GM12878 (cell line): Measurements from ENCODE around the gene NCKAP5L. TPM values are rescaled to one million over a fixed set of nuclear protein-coding genes. Genes with fewer than 3 reads are reported as not detected.

Source experiments
- ATAC-seq: fragments of 200-7000 bp; cut with Tn5 transposase; 3 replicates; pipeline ENCODE4 v1.9.1; 2020; ENCODE audit warnings: mild to moderate bottlenecking, moderate library complexity
- BruUV-seq: library from RNA; stranded (reverse); fragments of 400-500 nt; replicated peaks from 2 replicates; lab custom pipeline; 2021; lab: Mats Ljungman, UMichigan
- CTCF ChIA-PET: fragments of 300-600 bp; sonication (Branson Sonifier 250); formaldehyde crosslinking; extraction: SDS; loops from one replicate; lab custom pipeline; 2021; ENCODE audit warnings: inconsistent platforms; lab: Yijun Ruan, JAX
- POLR2A ChIA-PET: fragments of 350-600 bp; formaldehyde crosslinking; extraction: SDS; loops from one replicate; lab custom pipeline; 2021; ENCODE audit warnings: inconsistent platforms; lab: Charles Lee
- RAD21 ChIA-PET: fragments of 300-600 bp; sonication (Branson Sonifier 250); formaldehyde crosslinking; loops from one replicate; lab custom pipeline; 2023; ENCODE audit warnings: antibody characterized with exemption; ENCODE audit not compliant: unreplicated experiment; lab: Charles Lee
- SMC1A ChIA-PET: fragments of 300-600 bp; sonication (Branson Sonifier 250); formaldehyde crosslinking; loops from one replicate; lab custom pipeline; 2023; ENCODE audit not compliant: unreplicated experiment, uncharacterized antibody; lab: Charles Lee
- DNase-seq: peaks from one replicate; pipeline ENCODE4 v3.0.0-alpha.2; 2011; ENCODE audit warnings: low read depth, low spot score
- FAIRE-seq: peaks from 3 replicates; lab custom pipeline; 2011; peaks lifted over from hg19 to GRCh38; lab: Jason Lieb, UNC
- H2AFZ ChIP-seq: 2 replicates; pipeline ENCODE4 v1.6.0; 2011; ENCODE audit warnings: low read depth, low read length, control low read depth; ENCODE audit not compliant: control insufficient read depth
- H3K27ac ChIP-seq: 2 replicates; pipeline ENCODE4 v1.5.1; 2011; ENCODE audit warnings: control low read depth; ENCODE audit not compliant: control insufficient read depth, insufficient read depth
- H3K27me3 ChIP-seq, 2 experiments: replicated peaks in 1 of 2; 2 replicates each; pipeline versions ENCODE4 v1.6.0 to v1.6.1; 2011; ENCODE audit warnings: low read length in 1 of 2; ENCODE audit not compliant: control insufficient read depth in 2 of 2, insufficient read depth in 2 of 2
- H3K36me3 ChIP-seq, 2 experiments: 2 replicates each; pipeline ENCODE4 v1.5.1; 2011; ENCODE audit warnings: low read length in 1 of 2; ENCODE audit not compliant: control insufficient read depth in 2 of 2, insufficient read depth in 2 of 2
- H3K4me1 ChIP-seq: 2 replicates; pipeline ENCODE4 v1.6.1; 2011; ENCODE audit warnings: mild to moderate bottlenecking, low read length, moderate library complexity, mixed read lengths; ENCODE audit not compliant: control insufficient read depth, insufficient read depth
- H3K4me2 ChIP-seq: 2 replicates; pipeline ENCODE4 v1.6.0; 2011; ENCODE audit warnings: control low read depth; ENCODE audit not compliant: control insufficient read depth, insufficient read depth
- H3K4me3 ChIP-seq: fragments of 200-600 bp; sonication (generic); 2 replicates; pipeline ENCODE4 v1.5.1; 2016
- H3K79me2 ChIP-seq: 2 replicates; pipeline ENCODE4 v1.6.0; 2011; ENCODE audit warnings: low read length; ENCODE audit not compliant: control insufficient read depth, insufficient read depth
- H3K9ac ChIP-seq: 2 replicates; pipeline ENCODE4 v1.8.0; 2011; ENCODE audit warnings: low read length, control low read depth, mixed read lengths; ENCODE audit not compliant: control insufficient read depth, insufficient read depth
- H3K9me3 ChIP-seq: replicated peaks from 3 replicates; pipeline ENCODE4 v1.5.1; 2011; ENCODE audit warnings: mild to moderate bottlenecking, low read length; ENCODE audit not compliant: control insufficient read depth, insufficient read depth
- H4K20me1 ChIP-seq: 2 replicates; pipeline ENCODE4 v1.6.0; 2011; ENCODE audit not compliant: control insufficient read depth, insufficient read depth
- ATF7 ChIP-seq: fragments of 450-650 bp; IDR thresholded peaks from 2 replicates; pipeline ENCODE4 v1.6.1; 2016; ENCODE audit warnings: low read depth, mild to moderate bottlenecking
- ESRRA ChIP-seq: IDR thresholded peaks from 2 replicates; pipeline ENCODE4 v1.6.1; 2012; ENCODE audit warnings: mild to moderate bottlenecking, low read length, improper control_type of control experiment
- GATAD2B ChIP-seq: fragments of 450-650 bp; conservative IDR thresholded peaks from 2 replicates; pipeline ENCODE4 v1.6.1; 2017; ENCODE audit warnings: low read depth, mild to moderate bottlenecking, moderate library complexity
- HDAC2 ChIP-seq: fragments of 200-600 bp; sonication (generic); IDR thresholded peaks from 2 replicates; pipeline ENCODE4 v1.6.1; 2017
- IRF4 ChIP-seq: IDR thresholded peaks from 2 replicates; pipeline ENCODE4 v1.6.1; 2011; ENCODE audit warnings: low read depth, low read length
- LARP7 ChIP-seq: fragments of 450-650 bp; IDR thresholded peaks from 2 replicates; pipeline ENCODE4 v1.6.1; 2017; ENCODE audit warnings: mild to moderate bottlenecking
- MTA2 ChIP-seq: fragments of 450-650 bp; IDR thresholded peaks from 2 replicates; pipeline ENCODE4 v1.6.1; 2016; ENCODE audit warnings: low read depth, mild to moderate bottlenecking, moderate library complexity
- MXI1 ChIP-seq: fragments of 150-350 bp; IDR thresholded peaks from 2 replicates; pipeline ENCODE4 v1.6.1; 2011; ENCODE audit warnings: low read depth, mild to moderate bottlenecking, inconsistent platforms, low read length, improper control_type of control experiment
- NBN ChIP-seq: fragments of 450-650 bp; IDR thresholded peaks from 2 replicates; pipeline ENCODE4 v1.6.1; 2016
- PAX5 ChIP-seq: IDR thresholded peaks from 2 replicates; pipeline ENCODE4 v1.6.1; 2011; ENCODE audit warnings: low read depth, low read length, borderline replicate concordance
- RAD51 ChIP-seq: fragments of 450-650 bp; IDR thresholded peaks from 2 replicates; pipeline ENCODE4 v1.6.1; 2016; ENCODE audit warnings: moderate library complexity, mild to moderate bottlenecking, inconsistent platforms
- SMAD1 ChIP-seq: fragments of 450-650 bp; IDR thresholded peaks from 2 replicates; pipeline ENCODE4 v1.6.1; 2018; ENCODE audit warnings: mild to moderate bottlenecking, low read depth; ENCODE audit not compliant: partially characterized antibody
- SMC3 ChIP-seq: IDR thresholded peaks from 2 replicates; pipeline ENCODE4 v1.6.1; 2011; ENCODE audit warnings: low read length, improper control_type of control experiment, borderline replicate concordance
- SPI1 ChIP-seq: IDR thresholded peaks from 2 replicates; pipeline ENCODE4 v1.6.1; 2011; ENCODE audit warnings: low read depth, mild to moderate bottlenecking, low read length, moderate library complexity, borderline replicate concordance; ENCODE audit not compliant: insufficient read depth
- SREBF1 ChIP-seq: IDR thresholded peaks from 2 replicates; pipeline ENCODE4 v1.6.1; 2012; ENCODE audit warnings: mild to moderate bottlenecking, low read length
- WGBS: methylation state at CpG from one replicate; pipeline ENCODE4 v1.1.6; 2016; ENCODE audit warnings: low lambda C conversion rate; ENCODE audit not compliant: insufficient replicate concordance, insufficient coverage; ENCODE audit errors: missing lambda C conversion rate; 5-methylcytosine and 5-hydroxymethylcytosine counted together
- in situ Hi-C: fragments of 300-500 bp; cut with MboI; formaldehyde crosslinking; loops from 9 replicates; pipeline ENCODE4 v1.14.3; 2018; ENCODE audit warnings: mixed read lengths
- intact Hi-C: fragments of 100-400 bp; cut with micrococcal nuclease; formaldehyde crosslinking; loops from one replicate; pipeline ENCODE4 v1.14.2; 2022; ENCODE audit not compliant: unreplicated experiment
- polyA plus RNA-seq, 11 experiments: library from polyadenylated mRNA; depleted of rRNA in 4 of 11; unstranded in 6 of 11; stranded (reverse) in 5 of 11; fragments of >200 nt; fragmentation: Nextera tagmentation in 4 of 11; fragmentation: Illumina TruSeq in 1 of 11; extraction: Ambion mirVana in 4 of 11; extraction: Trizol in 1 of 11; gene quantifications; 1 replicate in 1 of 11; 2 replicates in 10 of 11; pipeline versions ENCODE4 v1.2.1 to v1.2.3, GENCODE V29; 2011 to 2016; ENCODE audit warnings: inconsistent platforms in 2 of 11, missing spikeins in 2 of 11, low read depth in 1 of 11
- total RNA-seq, 4 experiments: library from RNA; depleted of rRNA in 3 of 4; stranded (reverse); fragments of >200 nt in 3 of 4; fragmentation: Illumina TruSeq in 1 of 4; extraction: Trizol in 1 of 4; gene quantifications; 2 replicates each; pipeline versions ENCODE4 v1.2.1 to v1.2.3, GENCODE V29; 2013 to 2021
- TF ChIP-seq, protein P1 (sequence below): IDR thresholded peaks from 2 replicates; pipeline ENCODE4 v1.6.1; 2012; ENCODE audit warnings: mild to moderate bottlenecking, low read depth, low read length
- TF ChIP-seq, protein P2 (sequence below): fragments of 450-650 bp; formaldehyde crosslinking; IDR thresholded peaks from 2 replicates; pipeline ENCODE4 v1.4.0; 2022; ENCODE audit warnings: mild to moderate bottlenecking, moderate library complexity

Gene NCKAP5L
- total and polyA plus RNA-seq, 10 of the 15 experiments (the other 5 are each of a cell fraction or from before 2014, with no cell fraction given): 0.03 to 15.8 (median 4.4) TPM

DNA sequence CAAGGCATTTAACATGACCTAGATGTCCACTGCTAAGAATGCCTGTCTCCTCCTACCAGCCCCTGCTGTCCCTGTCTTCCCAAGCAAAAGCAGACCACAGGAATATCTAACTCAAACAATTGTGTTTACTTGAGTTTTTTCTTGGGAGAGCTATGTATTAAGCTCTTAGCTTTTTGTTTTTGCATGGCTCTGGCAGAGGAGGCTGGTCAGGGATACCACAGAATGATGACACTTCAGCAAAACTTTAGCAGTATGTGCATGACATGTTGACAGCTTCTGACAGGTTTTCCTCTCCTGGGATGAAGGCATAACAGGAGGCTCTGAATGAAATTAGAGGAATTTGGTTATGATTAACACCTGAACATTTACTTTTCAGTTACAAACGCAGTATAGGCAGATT, 79.9 kb downstream of the NCKAP5L start (continued):
- TF ChIP-seq LARP7: no peak

DNA sequence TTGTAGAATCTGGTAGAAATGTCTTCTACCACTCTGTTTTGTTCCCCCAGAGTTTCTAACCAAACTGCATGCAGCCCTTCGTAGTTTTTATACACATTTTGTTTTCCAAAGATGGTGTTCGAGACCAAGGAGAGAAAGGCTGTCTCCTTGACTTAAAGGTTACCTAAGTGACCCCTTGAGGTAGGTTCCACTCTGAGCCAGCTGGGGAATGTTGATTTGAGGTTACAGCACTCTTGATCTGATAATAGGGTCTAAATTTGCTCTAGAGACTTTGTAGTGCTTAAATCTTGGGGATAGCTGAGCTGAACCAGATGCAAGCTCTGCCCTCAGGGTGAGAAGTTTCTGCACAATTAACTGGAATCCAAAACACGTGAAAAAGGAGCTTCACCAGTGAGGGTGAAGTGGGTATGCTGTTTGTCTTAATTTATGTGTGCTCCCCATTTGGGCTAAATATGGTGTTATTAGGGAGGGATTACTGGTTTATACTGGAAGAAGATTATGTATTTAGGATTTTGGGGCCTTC, 83.8 kb downstream of the NCKAP5L start:
- RAD21 ChIA-PET: interaction anchor here (0.6 to 3.3 kb wide), 5 partner anchors 10 to 46 kb away, joined by 3 to 10 read pairs (median 3); no protein-coding TSS in a partner anchor
- 64% methylated on average over 3 of the region's 3 CpGs for WGBS
- Histone ChIP-seq H3K9me3 (no peaks in the 10 kb centered on the region), H2AFZ (no peak overlapping the region), H4K20me1 (peaks cover 13% of the 10 kb centered on the region; the same call in 1 of the 2 replicates), H3K27me3 (no peaks in the 10 kb centered on the region), H3K36me3 (peaks cover 0 to 9% of the 10 kb centered on the region in 2 experiments; a peak in 2 of 4 replicates), H3K4me2 (peak overlapping the region; percentile 65; the same call in 1 of the 2 replicates), H3K9ac (no peak overlapping the region; the same call in 1 of the 2 replicates), H3K4me1 (peaks cover 14% of the 10 kb centered on the region), H3K4me3 (peak overlapping the region; percentile 51; the same call in 1 of the 2 replicates), H3K79me2 (peaks cover 76% of the 10 kb centered on the region), H3K27ac (no peak overlapping the region)
- intact Hi-C loops: no loop called here
- no TSS peak for BruUV-seq
- ATAC-seq (no peak), FAIRE-seq (no peak), DNase-seq (no peak)
- POLR2A ChIA-PET: interaction anchor here (1.0 to 2.2 kb wide), 3 partner anchors 17 to 40 kb away, joined by 3 to 6 read pairs (median 3); no protein-coding TSS in a partner anchor
- CTCF ChIA-PET: interaction anchor here (0.7 to 4.0 kb wide), 9 partner anchors 10 to 121 kb away, joined by 3 to 18 read pairs (median 3); partner anchors contain the start of gene PRPF40B
- in situ Hi-C loops: no loop called here
- SMC1A ChIA-PET: interaction anchor here (0.9 to 2.4 kb wide), 5 partner anchors 9 to 122 kb away, joined by 4 to 8 read pairs (median 5); no protein-coding TSS in a partner anchor
- TF ChIP-seq GATAD2B (no peak), MXI1 (no peak), HDAC2 (no peak), RAD51 (no peak), ESRRA (no peak), NBN (no peak), MTA2 (no peak), PAX5 (no peak), SPI1 (no peak), SREBF1 (no peak), SMAD1 (no peak), IRF4 (no peak), ATF7 (no peak), SMC3 (no peak)
- TF ChIP-seq, protein P1, sequence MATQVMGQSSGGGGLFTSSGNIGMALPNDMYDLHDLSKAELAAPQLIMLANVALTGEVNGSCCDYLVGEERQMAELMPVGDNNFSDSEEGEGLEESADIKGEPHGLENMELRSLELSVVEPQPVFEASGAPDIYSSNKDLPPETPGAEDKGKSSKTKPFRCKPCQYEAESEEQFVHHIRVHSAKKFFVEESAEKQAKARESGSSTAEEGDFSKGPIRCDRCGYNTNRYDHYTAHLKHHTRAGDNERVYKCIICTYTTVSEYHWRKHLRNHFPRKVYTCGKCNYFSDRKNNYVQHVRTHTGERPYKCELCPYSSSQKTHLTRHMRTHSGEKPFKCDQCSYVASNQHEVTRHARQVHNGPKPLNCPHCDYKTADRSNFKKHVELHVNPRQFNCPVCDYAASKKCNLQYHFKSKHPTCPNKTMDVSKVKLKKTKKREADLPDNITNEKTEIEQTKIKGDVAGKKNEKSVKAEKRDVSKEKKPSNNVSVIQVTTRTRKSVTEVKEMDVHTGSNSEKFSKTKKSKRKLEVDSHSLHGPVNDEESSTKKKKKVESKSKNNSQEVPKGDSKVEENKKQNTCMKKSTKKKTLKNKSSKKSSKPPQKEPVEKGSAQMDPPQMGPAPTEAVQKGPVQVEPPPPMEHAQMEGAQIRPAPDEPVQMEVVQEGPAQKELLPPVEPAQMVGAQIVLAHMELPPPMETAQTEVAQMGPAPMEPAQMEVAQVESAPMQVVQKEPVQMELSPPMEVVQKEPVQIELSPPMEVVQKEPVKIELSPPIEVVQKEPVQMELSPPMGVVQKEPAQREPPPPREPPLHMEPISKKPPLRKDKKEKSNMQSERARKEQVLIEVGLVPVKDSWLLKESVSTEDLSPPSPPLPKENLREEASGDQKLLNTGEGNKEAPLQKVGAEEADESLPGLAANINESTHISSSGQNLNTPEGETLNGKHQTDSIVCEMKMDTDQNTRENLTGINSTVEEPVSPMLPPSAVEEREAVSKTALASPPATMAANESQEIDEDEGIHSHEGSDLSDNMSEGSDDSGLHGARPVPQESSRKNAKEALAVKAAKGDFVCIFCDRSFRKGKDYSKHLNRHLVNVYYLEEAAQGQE: no peak
- TF ChIP-seq, protein P2, sequence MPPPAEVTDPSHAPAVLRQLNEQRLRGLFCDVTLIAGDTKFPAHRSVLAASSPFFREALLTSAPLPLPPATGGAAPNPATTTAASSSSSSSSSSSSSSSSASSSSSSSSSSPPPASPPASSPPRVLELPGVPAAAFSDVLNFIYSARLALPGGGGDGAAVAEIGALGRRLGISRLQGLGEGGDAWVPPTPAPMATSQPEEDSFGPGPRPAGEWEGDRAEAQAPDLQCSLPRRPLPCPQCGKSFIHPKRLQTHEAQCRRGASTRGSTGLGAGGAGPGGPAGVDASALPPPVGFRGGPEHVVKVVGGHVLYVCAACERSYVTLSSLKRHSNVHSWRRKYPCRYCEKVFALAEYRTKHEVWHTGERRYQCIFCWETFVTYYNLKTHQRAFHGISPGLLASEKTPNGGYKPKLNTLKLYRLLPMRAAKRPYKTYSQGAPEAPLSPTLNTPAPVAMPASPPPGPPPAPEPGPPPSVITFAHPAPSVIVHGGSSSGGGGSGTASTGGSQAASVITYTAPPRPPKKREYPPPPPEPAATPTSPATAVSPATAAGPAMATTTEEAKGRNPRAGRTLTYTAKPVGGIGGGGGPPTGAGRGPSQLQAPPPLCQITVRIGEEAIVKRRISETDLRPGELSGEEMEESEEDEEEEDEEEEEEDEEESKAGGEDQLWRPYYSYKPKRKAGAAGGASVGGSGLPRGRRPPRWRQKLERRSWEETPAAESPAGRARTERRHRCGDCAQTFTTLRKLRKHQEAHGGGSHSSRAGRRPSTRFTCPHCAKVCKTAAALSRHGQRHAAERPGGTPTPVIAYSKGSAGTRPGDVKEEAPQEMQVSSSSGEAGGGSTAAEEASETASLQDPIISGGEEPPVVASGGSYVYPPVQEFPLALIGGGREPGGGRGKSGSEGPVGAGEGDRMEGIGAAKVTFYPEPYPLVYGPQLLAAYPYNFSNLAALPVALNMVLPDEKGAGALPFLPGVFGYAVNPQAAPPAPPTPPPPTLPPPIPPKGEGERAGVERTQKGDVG (CRISPR knock-in tag): no peak
